SK-N-SH (cell line): ENCODE data around the gene LRSAM1. TPM values are rescaled to one million over a fixed set of nuclear protein-coding genes. Genes with fewer than 3 reads are reported as not detected.

Experiments
- CTCF ChIA-PET: fragments of 300-600, 350-600 bp; formaldehyde crosslinking; extraction: SDS; loops from one replicate; lab custom pipeline; 2021; lab: Yijun Ruan, JAX
- POLR2A ChIA-PET: fragments of 350-600 bp; sonication (Branson Sonifier 250); formaldehyde crosslinking; extraction: SDS; loops from one replicate; lab custom pipeline; 2020; ENCODE audit warnings: antibody characterized with exemption, inconsistent platforms; lab: Yijun Ruan, JAX
- DNase-seq: peaks from one replicate; pipeline ENCODE4 v3.0.0; 2012
- H2AFZ ChIP-seq: fragments of 200-600 bp; sonication (generic); 2 replicates; pipeline ENCODE4 v1.8.1; 2016; ENCODE audit warnings: antibody characterized with exemption, mild to moderate bottlenecking, low read depth
- H3F3A ChIP-seq: fragments of 200-600 bp; sonication (generic); replicated peaks from 2 replicates; pipeline ENCODE3; 2016; ENCODE audit warnings: antibody characterized with exemption, mild to moderate bottlenecking; ENCODE audit not compliant: insufficient read depth
- H3K27ac ChIP-seq, 2 experiments: fragments of 200-500 bp in 1 of 2; fragments of 200-600 bp in 1 of 2; sonication (Bioruptor generic) in 1 of 2; sonication (generic), shearing (Covaris generic) in 1 of 2; 2 replicates each; pipeline versions ENCODE4 v1.5.1 to v1.6.1; 2014 to 2016; ENCODE audit warnings: low read depth in 2 of 2, inconsistent platforms in 1 of 2, low read length in 1 of 2, mild to moderate bottlenecking in 1 of 2, mixed read lengths in 1 of 2
- H3K27me3 ChIP-seq: fragments of 200-600 bp; sonication (generic), shearing (Covaris generic); 2 replicates; pipeline ENCODE4 v1.6.1; 2016; ENCODE audit warnings: mixed run types; ENCODE audit not compliant: insufficient read depth
- H3K36me3 ChIP-seq, 2 experiments: fragments of 200-500 bp in 1 of 2; fragments of 200-600 bp in 1 of 2; sonication (Bioruptor generic) in 1 of 2; sonication (generic) in 1 of 2; replicated peaks in 1 of 2; 2 replicates each; pipeline versions ENCODE3 to v1.5.1; 2014 to 2016; ENCODE audit warnings: low read length in 1 of 2, mild to moderate bottlenecking in 1 of 2; ENCODE audit not compliant: insufficient read depth in 2 of 2, control insufficient read depth in 1 of 2
- H3K4me1 ChIP-seq, 2 experiments: fragments of 200-500 bp in 1 of 2; fragments of 200-600 bp in 1 of 2; sonication (Bioruptor generic) in 1 of 2; sonication (generic), shearing (Covaris generic) in 1 of 2; 2 replicates each; pipeline versions ENCODE4 v1.5.1 to v1.6.1; 2014 to 2016; ENCODE audit warnings: low read depth in 1 of 2, low read length in 1 of 2, mixed run types in 1 of 2; ENCODE audit not compliant: insufficient read depth in 2 of 2, control insufficient read depth in 1 of 2
- H3K4me2 ChIP-seq: fragments of 200-600 bp; sonication (generic), shearing (Covaris generic); 2 replicates; pipeline ENCODE4 v1.6.1; 2017; ENCODE audit warnings: mixed run types
- H3K4me3 ChIP-seq, 2 experiments: fragments of 200-500 bp in 1 of 2; fragments of 200-600 bp in 1 of 2; sonication (Bioruptor generic) in 1 of 2; sonication (generic), shearing (Covaris generic) in 1 of 2; 2 replicates each; pipeline versions ENCODE4 v1.5.1 to v1.8.1; 2014 to 2016; ENCODE audit warnings: low read depth in 2 of 2, inconsistent platforms in 1 of 2, low read length in 1 of 2, mild to moderate bottlenecking in 1 of 2, mixed read lengths in 1 of 2, moderate library complexity in 1 of 2
- H3K79me2 ChIP-seq: fragments of 200-600 bp; sonication (generic); 2 replicates; pipeline ENCODE4 v1.8.1; 2017; ENCODE audit warnings: mild to moderate bottlenecking; ENCODE audit not compliant: insufficient read depth
- H3K9ac ChIP-seq: fragments of 200-600 bp; sonication (generic); 2 replicates; pipeline ENCODE4 v1.6.1; 2017; ENCODE audit warnings: mixed run types
- H3K9me2 ChIP-seq: fragments of 200-600 bp; sonication (generic); 2 replicates; pipeline ENCODE4 v1.6.1; 2017; ENCODE audit warnings: mixed run types
- H3K9me3 ChIP-seq: fragments of 200-600 bp; sonication (generic); 2 replicates; pipeline ENCODE4 v1.6.1; 2017; ENCODE audit warnings: mixed run types, mild to moderate bottlenecking, moderate library complexity
- H4K20me1 ChIP-seq: fragments of 200-600 bp; sonication (generic); 2 replicates; pipeline ENCODE4 v1.6.1; 2017; ENCODE audit warnings: mild to moderate bottlenecking, mixed run types; ENCODE audit not compliant: insufficient read depth
- CTCF ChIP-seq: fragments of 200-600 bp; sonication (generic); IDR thresholded peaks from 2 replicates; pipeline ENCODE4 v1.6.1; 2017; ENCODE audit warnings: antibody characterized with exemption, mild to moderate bottlenecking, moderate library complexity
- ELF1 ChIP-seq: IDR thresholded peaks from 2 replicates; pipeline ENCODE4 v1.4.0; 2012
- EP300 ChIP-seq, 2 experiments: IDR thresholded peaks; 2 replicates each; pipeline versions ENCODE4 v1.4.0 to v1.6.1; 2012; ENCODE audit warnings: borderline replicate concordance in 1 of 2, low read depth in 1 of 2, low read length in 1 of 2
- EZH2phosphoT487 ChIP-seq: fragments of 200-600 bp; sonication (generic); IDR thresholded peaks from 2 replicates; pipeline ENCODE4 v1.6.1; 2017; ENCODE audit warnings: low read depth, mixed run types, mild to moderate bottlenecking, antibody characterized with exemption, moderate library complexity, borderline replicate concordance
- FOXM1 ChIP-seq: IDR thresholded peaks from 2 replicates; pipeline ENCODE4 v1.4.0; 2012; ENCODE audit warnings: low read depth, mild to moderate bottlenecking
- GATA2 ChIP-seq: sonication (generic); formaldehyde crosslinking; IDR thresholded peaks from 2 replicates; pipeline ENCODE4 v1.5.0; 2020; ENCODE audit warnings: mild to moderate bottlenecking, missing genetic modification reagents
- JUND ChIP-seq: IDR thresholded peaks from 2 replicates; pipeline ENCODE4 v1.4.0; 2012
- MAX ChIP-seq: IDR thresholded peaks from 2 replicates; pipeline ENCODE4 v1.4.0; 2012; ENCODE audit warnings: low read depth
- NFIC ChIP-seq: IDR thresholded peaks from 2 replicates; pipeline ENCODE4 v1.4.0; 2012; ENCODE audit warnings: borderline replicate concordance
- NRF1 ChIP-seq: IDR thresholded peaks from 2 replicates; pipeline ENCODE4 v1.6.1; 2012; ENCODE audit warnings: low read depth, mild to moderate bottlenecking, low read length
- POLR2AphosphoS5 ChIP-seq: IDR thresholded peaks from 2 replicates; pipeline ENCODE4 v1.6.1; 2012; ENCODE audit warnings: low read depth, low read length
- RAD21 ChIP-seq: IDR thresholded peaks from 2 replicates; pipeline ENCODE4 v1.6.1; 2012; ENCODE audit warnings: mild to moderate bottlenecking, low read length
- REST ChIP-seq: IDR thresholded peaks from 2 replicates; pipeline ENCODE4 v1.6.1; 2012; ENCODE audit warnings: mild to moderate bottlenecking, low read depth, low read length, moderate library complexity
- RFX5 ChIP-seq: IDR thresholded peaks from 2 replicates; pipeline ENCODE4 v1.6.1; 2012; ENCODE audit warnings: mild to moderate bottlenecking, improper control_type of control experiment, low read length
- SMC3 ChIP-seq: IDR thresholded peaks from 2 replicates; pipeline ENCODE4 v1.6.1; 2012; ENCODE audit warnings: low read depth, low read length, improper control_type of control experiment
- TAF1 ChIP-seq: IDR thresholded peaks from 2 replicates; pipeline ENCODE4 v1.6.1; 2012; ENCODE audit warnings: low read depth, mild to moderate bottlenecking, low read length, moderate library complexity, borderline replicate concordance
- TCF12 ChIP-seq: IDR thresholded peaks from 2 replicates; pipeline ENCODE4 v1.4.0; 2012
- USF2 ChIP-seq: fragments of 150-350 bp; IDR thresholded peaks from 2 replicates; pipeline ENCODE4 v1.6.1; 2017; ENCODE audit warnings: antibody characterized with exemption, low read length, low read depth, borderline replicate concordance
- WGBS: methylation state at CpG from one replicate; pipeline ENCODE4 v1.1.6; 2017; ENCODE audit warnings: low lambda C conversion rate; 5-methylcytosine and 5-hydroxymethylcytosine counted together
- polyA plus RNA-seq, 3 experiments: library from polyadenylated mRNA; depleted of rRNA; stranded (reverse); fragments of >200 nt; gene quantifications; 2 replicates each; pipeline ENCODE4 v1.2.3, GENCODE V29; 2012
- TF ChIP-seq, protein P1 (sequence below): IDR thresholded peaks from 2 replicates; pipeline ENCODE4 v1.4.0; 2012; ENCODE audit warnings: low read depth, borderline replicate concordance

LRSAM1 gene
- polyA plus RNA-seq, 1 of the 3 experiments (the other 2 are of a cell fraction), result 8.0 TPM

- 97% methylated on average over 11 of the region's 14 CpGs for WGBS
- H3K27me3 ChIP-seq, result no peaks in the 10 kb centered on the region
- CTCF ChIA-PET, result interaction anchor here (0.8 to 2.3 kb wide), 2 partner anchors 26 to 59 kb away, joined by 4 to 9 read pairs; no protein-coding TSS in a partner anchor
- no peak overlapping the region for H3K4me2 ChIP-seq
- H3K9ac ChIP-seq, result no peak overlapping the region
- no peak overlapping the region for H3K4me3 ChIP-seq
- H3K9me2 ChIP-seq, result no peaks in the 10 kb centered on the region
- no peak overlapping the region for H2AFZ ChIP-seq
- POLR2A ChIA-PET, result no interaction called here
- H3K9me3 ChIP-seq, result no peaks in the 10 kb centered on the region
- TF ChIP-seq TAF1, result no peak
- TF ChIP-seq ELF1, result no peak
- no peak for TF ChIP-seq EP300 (IDR thresholded peaks at IDR 0.05; ENCODE audit: borderline replicate concordance in 1 of 2, low read depth in 1 of 2, low read length in 1 of 2)
- no peak for TF ChIP-seq SMC3
- no peak for TF ChIP-seq POLR2AphosphoS5
- TF ChIP-seq USF2, result no peak
- no peak for TF ChIP-seq EZH2phosphoT487
- TF ChIP-seq MAX, result no peak
- no peak for TF ChIP-seq JUND
- no peak for TF ChIP-seq RFX5
- no peak for TF ChIP-seq NRF1
- TF ChIP-seq TCF12, result no peak
- no peak for TF ChIP-seq NFIC
- no peak for TF ChIP-seq FOXM1
- TF ChIP-seq REST, result no peak
- no peak for TF ChIP-seq RAD21
- TF ChIP-seq, protein P1, sequence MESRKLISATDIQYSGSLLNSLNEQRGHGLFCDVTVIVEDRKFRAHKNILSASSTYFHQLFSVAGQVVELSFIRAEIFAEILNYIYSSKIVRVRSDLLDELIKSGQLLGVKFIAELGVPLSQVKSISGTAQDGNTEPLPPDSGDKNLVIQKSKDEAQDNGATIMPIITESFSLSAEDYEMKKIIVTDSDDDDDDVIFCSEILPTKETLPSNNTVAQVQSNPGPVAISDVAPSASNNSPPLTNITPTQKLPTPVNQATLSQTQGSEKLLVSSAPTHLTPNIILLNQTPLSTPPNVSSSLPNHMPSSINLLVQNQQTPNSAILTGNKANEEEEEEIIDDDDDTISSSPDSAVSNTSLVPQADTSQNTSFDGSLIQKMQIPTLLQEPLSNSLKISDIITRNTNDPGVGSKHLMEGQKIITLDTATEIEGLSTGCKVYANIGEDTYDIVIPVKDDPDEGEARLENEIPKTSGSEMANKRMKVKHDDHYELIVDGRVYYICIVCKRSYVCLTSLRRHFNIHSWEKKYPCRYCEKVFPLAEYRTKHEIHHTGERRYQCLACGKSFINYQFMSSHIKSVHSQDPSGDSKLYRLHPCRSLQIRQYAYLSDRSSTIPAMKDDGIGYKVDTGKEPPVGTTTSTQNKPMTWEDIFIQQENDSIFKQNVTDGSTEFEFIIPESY, result no peak
- TF ChIP-seq CTCF, result no peak
- TF ChIP-seq GATA2 (CRISPR knock-in tag), result no peak
- no peak overlapping the region for H3K27ac ChIP-seq
- peaks cover 31 to 69% of the 10 kb centered on the region in 2 experiments for H3K36me3 ChIP-seq
- peaks cover 45% of the 10 kb centered on the region for H4K20me1 ChIP-seq
- no peak for DNase-seq
- no peaks in the 10 kb centered on the region; a peak in 1 of 4 replicates for H3K4me1 ChIP-seq
- H3K79me2 ChIP-seq, result peaks cover 98% of the 10 kb centered on the region
- H3F3A ChIP-seq, result peaks cover 23% of the 10 kb centered on the region
These were observed 79.1 kb downstream of the LRSAM1 start for GRCh38 chr9:127530206-127530941.
